Psoas muscle (tissue), 8 donors: Measurements from ENCODE around the gene DLX1. TPM values are rescaled to one million over a fixed set of nuclear protein-coding genes. Genes with fewer than 3 reads are reported as not detected.

ENCODE experiments used
- ATAC-seq, 4 donors: fragments of 200-7000 bp; cut with Tn5 transposase; one replicate each; pipeline ENCODE4 v1.9.1; 2020; ENCODE audit warnings: moderate library complexity in 3 of 4, mild to moderate bottlenecking in 2 of 4
- DNase-seq, 2 donors: peaks; one replicate each; pipeline ENCODE4 v3.0.0-alpha.2; 2020
- H3K27ac ChIP-seq: fragments of 200-600 bp; one replicate; pipeline ENCODE4 v1.8.0; 2022
- H3K27me3 ChIP-seq, 3 donors: fragments of 200-600 bp in 1 of 3; one replicate each; pipeline versions ENCODE4 v1.6.1 to v1.8.0; 2013 to 2022; ENCODE audit warnings: low read length in 2 of 3, mild to moderate bottlenecking in 2 of 3, moderate library complexity in 1 of 3; ENCODE audit not compliant: insufficient read depth in 3 of 3
- H3K36me3 ChIP-seq, 2 donors: fragments of 200-600 bp in 1 of 2; one replicate each; pipeline versions ENCODE4 v1.6.1 to v1.8.0; 2013 to 2022; ENCODE audit warnings: low read depth in 1 of 2, mild to moderate bottlenecking in 1 of 2, moderate library complexity in 1 of 2; ENCODE audit not compliant: insufficient read depth in 1 of 2
- H3K4me1 ChIP-seq: fragments of 200-600 bp; one replicate; pipeline ENCODE4 v1.8.0; 2022
- H3K4me3 ChIP-seq: fragments of 200-600 bp; one replicate; pipeline ENCODE4 v1.8.0; 2022; ENCODE audit warnings: mild to moderate bottlenecking
- H3K9me3 ChIP-seq: fragments of 200-600 bp; one replicate; pipeline ENCODE4 v1.8.0; 2022
- WGBS, 3 donors: extraction: QIAGEN DNeasy Blood & Tissue Kit; methylation state at CpG; one replicate each; pipeline versions ENCODE4 v1.1.6 to v1.1.7; 2013; 5-methylcytosine and 5-hydroxymethylcytosine counted together
- intact Hi-C, 2 donors: fragments of 100-400 bp; cut with DNase I; formaldehyde crosslinking; loops; one replicate each; pipeline versions ENCODE4 v1.11.0 to v1.14.2; 2022
- polyA plus RNA-seq, 3 donors: library from polyadenylated mRNA; stranded (reverse); fragments of 200-250 nt; gene quantifications; one replicate each; pipeline ENCODE4 v1.2.3, GENCODE V29; 2013
- total RNA-seq, 4 donors: library from RNA; stranded (reverse); fragmentation: NEBNext Ultra II Directional in 2 of 4; extraction: Animal tissue kit (Norgen Biotek cat#: 25700) in 2 of 4; gene quantifications; one replicate each; pipeline versions ENCODE4 v1.2.1 to v1.2.4, GENCODE V29; 2021 to 2023
- TF ChIP-seq, protein P1 (sequence below): fragments of 200-600 bp; IDR thresholded peaks from one replicate; pipeline ENCODE4 v1.8.0; 2022; ENCODE audit warnings: antibody characterized with exemption
- donor health status: healthy with polysubstance abuse.
- donor health status: DM: no; HTN: no; CAD: no; lungs with moderate emphysema.
- donor health status: Bipolar disorder and iron deficiency.
- donor health status: healthy.
- donor health status: DM: yes; HTN: yes; CAD: no.
- donor health status: DM: no; HTN: no; CAD: no.
- donor health status: DM: no; HTN: no; CAD: no.
- donor health status: DM: yes; HTN: yes; CAD: no.

The DLX1 gene
- total and polyA plus RNA-seq, 7 donors: 0.03 to 0.28 (median 0.15) TPM; not detected in 2

DNA sequence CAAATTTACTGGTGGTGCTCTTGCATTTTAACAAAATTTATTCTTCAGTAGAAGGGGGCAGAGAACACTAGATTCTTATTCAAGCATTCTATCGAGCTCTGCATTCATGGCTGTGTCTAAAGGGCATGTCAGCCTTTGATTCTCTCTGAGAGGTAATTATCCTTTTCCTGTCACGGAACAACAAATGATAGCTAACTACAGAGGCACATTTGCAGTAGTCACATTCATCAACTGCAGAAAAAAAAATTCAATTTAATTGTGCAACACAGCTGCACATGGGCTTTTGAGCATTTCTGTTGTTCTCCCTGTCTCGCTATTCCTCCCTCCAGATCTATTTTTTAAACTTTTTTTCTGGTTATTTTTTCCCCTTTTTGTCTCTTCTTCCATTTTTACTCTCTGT lies 13.0 kb upstream of the DLX1 start:
- intact Hi-C loops: no loop called here
- no peak overlapping the region for H3K4me3 ChIP-seq
- DNase-seq (no peak), ATAC-seq (no peak)
- no peaks in the 10 kb centered on the region for H3K4me1 ChIP-seq
- H3K27ac ChIP-seq: no peak overlapping the region
- no peaks in the 10 kb centered on the region for H3K27me3 ChIP-seq
- WGBS, 3 donors: 90 to 94% (median 91%) methylated on average over 3 of the region's 3 CpGs
- H3K36me3 ChIP-seq: no peaks in the 10 kb centered on the region
- TF ChIP-seq, protein P1, sequence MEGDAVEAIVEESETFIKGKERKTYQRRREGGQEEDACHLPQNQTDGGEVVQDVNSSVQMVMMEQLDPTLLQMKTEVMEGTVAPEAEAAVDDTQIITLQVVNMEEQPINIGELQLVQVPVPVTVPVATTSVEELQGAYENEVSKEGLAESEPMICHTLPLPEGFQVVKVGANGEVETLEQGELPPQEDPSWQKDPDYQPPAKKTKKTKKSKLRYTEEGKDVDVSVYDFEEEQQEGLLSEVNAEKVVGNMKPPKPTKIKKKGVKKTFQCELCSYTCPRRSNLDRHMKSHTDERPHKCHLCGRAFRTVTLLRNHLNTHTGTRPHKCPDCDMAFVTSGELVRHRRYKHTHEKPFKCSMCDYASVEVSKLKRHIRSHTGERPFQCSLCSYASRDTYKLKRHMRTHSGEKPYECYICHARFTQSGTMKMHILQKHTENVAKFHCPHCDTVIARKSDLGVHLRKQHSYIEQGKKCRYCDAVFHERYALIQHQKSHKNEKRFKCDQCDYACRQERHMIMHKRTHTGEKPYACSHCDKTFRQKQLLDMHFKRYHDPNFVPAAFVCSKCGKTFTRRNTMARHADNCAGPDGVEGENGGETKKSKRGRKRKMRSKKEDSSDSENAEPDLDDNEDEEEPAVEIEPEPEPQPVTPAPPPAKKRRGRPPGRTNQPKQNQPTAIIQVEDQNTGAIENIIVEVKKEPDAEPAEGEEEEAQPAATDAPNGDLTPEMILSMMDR: no peak
- no peaks in the 10 kb centered on the region for H3K9me3 ChIP-seq

GRCh38 chr2:172072706-172073105 lies 12.6 kb upstream of the DLX1 start:
- 97 to 99% (median 98%) methylated on average over 2 of the region's 2 CpGs for WGBS, 3 donors

GRCh38 chr2:172073518-172073917 lies 11.8 kb upstream of the DLX1 start:
- no peaks in the 10 kb centered on the region for H3K4me1 ChIP-seq
- TF ChIP-seq, protein P1: no peak
- whole genome bisulfite sequencing, 3 donors: 97 to 99% (median 97%) methylated on average over 4 of the region's 4 CpGs
- ATAC-seq (no peak), DNase-seq (no peak)
- no peak overlapping the region for H3K4me3 ChIP-seq
- intact Hi-C loops: no loop called here
- H3K27ac ChIP-seq: no peak overlapping the region
- H3K27me3 ChIP-seq: no peaks in the 10 kb centered on the region
- no peaks in the 10 kb centered on the region for H3K36me3 ChIP-seq
- no peaks in the 10 kb centered on the region for H3K9me3 ChIP-seq

More at GRCh38 chr2:172072706-172073105, 12.6 kb upstream of the DLX1 start:
- no peak for DNase-seq
- TF ChIP-seq, protein P1: no peak
- Histone ChIP-seq H3K36me3 (no peaks in the 10 kb centered on the region), H3K27ac (no peak overlapping the region), H3K4me1 (no peaks in the 10 kb centered on the region), H3K27me3 (no peaks in the 10 kb centered on the region), H3K4me3 (no peak overlapping the region), H3K9me3 (no peaks in the 10 kb centered on the region)
- ATAC-seq: no peak
- intact Hi-C loops: no loop called here

GRCh38 chr2:172074254-172074653 lies 11.1 kb upstream of the DLX1 start:
- H3K27ac ChIP-seq: no peak overlapping the region
- TF ChIP-seq, protein P1: no peak
- H3K9me3 ChIP-seq: no peaks in the 10 kb centered on the region
- ATAC-seq: no peak
- no peaks in the 10 kb centered on the region for H3K27me3 ChIP-seq
- H3K4me3 ChIP-seq: no peak overlapping the region
- H3K36me3 ChIP-seq: no peaks in the 10 kb centered on the region
- WGBS, 3 donors: 99 to 100% (median 100%) methylated on average over 1 of the region's 1 CpG
- DNase-seq: no peak
- intact Hi-C loops: no loop called here
- no peaks in the 10 kb centered on the region for H3K4me1 ChIP-seq

DNA sequence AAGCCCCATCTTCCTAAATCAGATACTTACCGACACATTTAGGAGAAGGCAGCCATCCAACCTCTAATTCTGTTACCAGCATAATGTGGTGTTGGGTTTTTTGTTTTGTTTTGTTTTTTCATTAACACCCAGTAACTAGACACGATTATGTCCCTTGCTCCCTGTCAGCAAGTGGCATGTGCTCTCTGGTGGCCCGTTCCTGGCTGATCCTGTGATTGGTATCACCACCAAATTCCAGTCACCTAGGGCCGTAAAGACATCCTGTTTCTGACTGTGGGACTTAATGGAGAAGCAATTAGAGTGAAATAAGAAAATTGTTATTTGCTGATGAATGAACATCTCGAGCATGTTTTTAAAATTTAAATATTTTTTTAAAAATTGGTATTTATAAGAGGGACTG lies 5.9 kb upstream of the DLX1 start:
- Histone ChIP-seq H3K27ac (no peak overlapping the region), H3K27me3 (peaks cover 0 to 48% (median 35%) of the 10 kb centered on the region in 3 donors), H3K36me3 (no peaks in the 10 kb centered on the region), H3K4me1 (peaks cover 17% of the 10 kb centered on the region), H3K4me3 (no peak overlapping the region), H3K9me3 (no peaks in the 10 kb centered on the region)
- DNase-seq (no peak), ATAC-seq (no peak)
- TF ChIP-seq, protein P1: no peak
- WGBS, 3 donors: 92 to 94% (median 92%) methylated on average over 5 of the region's 5 CpGs
- intact Hi-C loops: no loop called here
